ENCODE measurements around the gene OR9A2.

OR9A2 gene

DNA sequence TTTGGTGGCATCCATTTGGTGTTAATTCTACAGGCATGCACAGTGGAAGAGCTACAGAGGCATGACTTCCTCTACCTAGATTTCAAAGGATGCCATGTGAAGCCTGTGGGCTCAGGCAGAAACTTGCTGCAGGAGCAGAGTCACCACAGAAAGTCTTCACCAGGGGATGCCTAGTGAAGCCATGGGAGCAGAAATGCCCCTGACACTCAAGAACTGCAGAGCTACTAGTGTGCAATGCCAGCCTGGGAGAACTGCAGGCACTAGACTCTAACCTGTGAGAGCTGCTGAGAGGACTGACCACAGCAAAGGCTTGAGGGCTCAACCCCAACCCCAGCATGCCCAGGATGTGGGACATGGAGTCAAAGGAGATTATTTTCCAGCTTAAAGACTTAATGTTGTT, 3.9 kb downstream of the OR9A2 start:
- no peak for DNase-seq (ENCODE audit: extremely low read depth in 1 of 2, low read depth in 1 of 2)

DNA sequence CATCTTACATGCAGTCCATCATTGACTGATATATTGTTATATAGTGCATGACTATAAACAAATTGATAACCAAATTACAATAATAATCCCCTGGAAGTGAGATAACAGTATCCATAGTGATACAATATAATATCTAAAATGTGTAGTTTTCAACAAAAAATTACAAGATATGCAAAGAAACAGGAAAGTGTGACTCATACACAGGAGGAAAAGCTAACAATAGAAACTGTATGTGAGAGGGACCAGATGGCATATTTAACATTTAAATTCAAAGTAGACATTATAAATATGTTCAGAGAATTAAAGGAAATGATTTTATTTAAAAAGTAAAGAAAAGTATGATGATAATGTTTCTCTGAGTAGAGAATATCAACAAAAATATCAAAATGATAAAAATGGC, 8.0 kb downstream of the OR9A2 start:
- DNase-seq (ENCODE audit: extremely low read depth in 1 of 2, low read depth in 1 of 2), result no peak

- DNase-seq (ENCODE audit: extremely low read depth in 1 of 2, low read depth in 1 of 2), result no peak
These were observed 9.9 kb downstream of the OR9A2 start for GRCh38 chr7:143016996-143017395.

DNA sequence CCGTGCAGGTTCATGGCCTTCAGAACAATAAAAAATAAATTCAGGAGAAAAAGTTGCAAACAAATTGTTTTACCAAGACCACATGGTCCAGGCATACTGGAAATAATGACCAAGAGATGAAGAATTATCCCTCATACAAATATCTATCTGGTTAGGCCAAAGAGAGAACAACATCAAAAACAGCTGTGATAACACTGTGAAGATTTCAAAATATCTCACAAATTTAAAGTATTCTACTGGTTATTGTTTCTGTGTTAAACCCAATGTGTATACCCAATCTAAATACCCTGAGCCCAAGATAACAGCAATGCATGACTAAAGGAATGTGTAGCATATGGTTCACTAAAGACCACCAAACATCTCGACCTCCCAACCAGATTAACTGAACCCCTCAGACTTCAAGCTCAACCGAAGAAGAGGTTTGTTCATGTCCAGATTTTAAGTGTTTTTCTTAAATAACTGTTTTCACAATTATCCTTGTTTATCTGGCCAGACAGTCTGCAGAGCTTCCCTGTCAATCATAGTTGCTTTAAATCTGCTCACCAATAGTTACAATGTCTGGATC, 10.9 kb downstream of the OR9A2 start:
- no peak for DNase-seq (ENCODE audit: extremely low read depth in 1 of 2, low read depth in 1 of 2)

- DNase-seq (ENCODE audit: extremely low read depth in 1 of 2, low read depth in 1 of 2), result no peak
These were observed 11.8 kb downstream of the OR9A2 start for GRCh38 chr7:143015084-143015483.

DNA sequence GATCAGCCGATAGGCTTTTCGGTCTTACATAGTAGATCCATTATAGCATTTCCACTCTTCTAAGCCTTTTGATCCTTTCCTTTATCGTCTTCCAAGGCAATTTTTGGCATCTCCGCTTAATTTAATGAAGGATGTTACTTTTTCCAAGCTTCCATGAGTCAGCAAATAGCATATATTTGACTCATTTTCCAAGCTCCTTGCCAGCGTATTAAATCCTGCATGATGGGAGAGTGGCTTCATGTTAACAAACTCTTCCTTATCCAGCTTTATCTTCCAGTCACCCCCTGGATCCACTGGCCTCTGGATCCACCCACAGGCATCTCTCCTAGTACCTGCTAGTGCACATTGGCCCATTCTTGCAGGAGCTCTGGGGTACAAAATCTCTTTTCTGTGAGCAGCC, 13.0 kb downstream of the OR9A2 start:
- DNase-seq (ENCODE audit: extremely low read depth in 1 of 2, low read depth in 1 of 2), result no peak

DNA sequence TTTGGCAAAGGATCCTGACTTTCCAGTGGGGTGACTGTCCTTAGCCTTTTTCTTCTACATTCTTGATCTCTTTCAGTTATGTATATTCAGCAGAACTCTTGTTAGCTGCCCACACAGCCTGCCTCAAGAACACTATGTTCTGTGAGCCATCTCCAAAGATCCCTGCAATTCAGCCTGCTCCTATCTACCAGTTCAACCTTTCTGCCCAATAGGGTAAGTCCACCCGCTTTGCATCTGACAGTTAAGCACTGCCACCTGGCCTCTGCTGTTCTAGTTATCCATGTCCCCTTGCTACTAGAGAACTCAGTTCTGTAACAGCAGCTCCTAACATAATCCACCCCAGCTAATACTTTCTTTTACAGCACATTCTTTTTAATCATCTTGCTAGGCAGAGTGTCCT, 13.5 kb downstream of the OR9A2 start:
- no peak for DNase-seq (ENCODE audit: extremely low read depth in 1 of 2, low read depth in 1 of 2)

- DNase-seq (ENCODE audit: extremely low read depth in 1 of 2, low read depth in 1 of 2), result no peak
These were observed 14.5 kb downstream of the OR9A2 start for GRCh38 chr7:143012409-143012808.

DNA sequence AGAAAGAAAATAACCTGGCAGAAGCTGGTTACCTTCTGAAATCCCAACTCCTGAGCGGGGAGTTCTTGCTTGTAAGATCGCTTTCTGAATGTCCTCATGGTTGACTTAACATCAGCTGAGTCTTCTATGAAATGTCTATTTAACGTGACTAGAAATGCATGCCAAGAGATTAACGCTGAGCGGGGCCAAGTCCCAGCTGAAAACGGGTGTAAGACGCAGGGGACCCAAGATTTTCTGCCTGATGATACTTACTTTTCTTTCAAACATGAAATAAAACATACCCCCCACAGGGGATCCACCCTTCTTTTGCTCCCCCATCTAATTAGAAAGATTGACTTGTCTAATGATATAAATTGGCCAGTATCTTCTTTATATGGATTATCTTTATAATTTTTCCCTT, 14.9 kb downstream of the OR9A2 start:
- DNase-seq (ENCODE audit: extremely low read depth in 1 of 2, low read depth in 1 of 2), result no peak

- DNase-seq (ENCODE audit: extremely low read depth in 1 of 2, low read depth in 1 of 2), result peak; percentile 56 to 59
These were observed 18.7 kb downstream of the OR9A2 start for GRCh38 chr7:143008007-143008901.

GRCh38 chr7:143005632-143006260, 21.2 kb downstream of the OR9A2 start:
- DNase-seq (ENCODE audit: extremely low read depth in 1 of 2, low read depth in 1 of 2), result no peak

- no peak for DNase-seq (ENCODE audit: extremely low read depth in 1 of 2, low read depth in 1 of 2)
These were observed 23.4 kb downstream of the OR9A2 start for GRCh38 chr7:143003393-143004051.

GRCh38 chr7:143002898-143003297, 24.0 kb downstream of the OR9A2 start:
- DNase-seq (ENCODE audit: extremely low read depth in 1 of 2, low read depth in 1 of 2), result no peak

GRCh38 chr7:143002106-143002505, 24.8 kb downstream of the OR9A2 start:
- no peak for DNase-seq (ENCODE audit: extremely low read depth in 1 of 2, low read depth in 1 of 2)

- no peak for DNase-seq (ENCODE audit: extremely low read depth in 1 of 2, low read depth in 1 of 2)
These were observed 26.3 kb downstream of the OR9A2 start for GRCh38 chr7:143000648-143001047.

- DNase-seq (ENCODE audit: extremely low read depth in 1 of 2, low read depth in 1 of 2), result no peak
These were observed 27.1 kb downstream of the OR9A2 start for GRCh38 chr7:142999793-143000192.

DNA sequence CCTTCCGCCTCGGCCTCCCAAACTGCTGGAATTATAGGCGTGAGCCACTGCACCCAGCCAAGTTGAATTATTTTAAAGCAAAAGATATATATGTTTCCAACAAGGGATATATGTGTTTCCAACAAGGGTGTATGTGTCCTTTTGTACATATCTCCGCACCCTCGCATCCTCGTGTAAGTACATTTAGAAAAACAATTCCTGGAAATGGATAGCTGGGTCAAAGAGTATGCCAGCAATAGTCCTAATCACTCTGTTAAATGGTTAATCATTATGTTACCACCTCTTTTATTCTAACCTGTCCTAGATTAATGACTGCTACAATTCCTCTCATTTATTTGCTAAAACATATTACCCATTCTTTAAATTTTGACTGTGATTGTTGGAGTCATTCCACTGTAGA, 28.0 kb downstream of the OR9A2 start:
- no peak for DNase-seq (ENCODE audit: extremely low read depth in 1 of 2, low read depth in 1 of 2)

DNA sequence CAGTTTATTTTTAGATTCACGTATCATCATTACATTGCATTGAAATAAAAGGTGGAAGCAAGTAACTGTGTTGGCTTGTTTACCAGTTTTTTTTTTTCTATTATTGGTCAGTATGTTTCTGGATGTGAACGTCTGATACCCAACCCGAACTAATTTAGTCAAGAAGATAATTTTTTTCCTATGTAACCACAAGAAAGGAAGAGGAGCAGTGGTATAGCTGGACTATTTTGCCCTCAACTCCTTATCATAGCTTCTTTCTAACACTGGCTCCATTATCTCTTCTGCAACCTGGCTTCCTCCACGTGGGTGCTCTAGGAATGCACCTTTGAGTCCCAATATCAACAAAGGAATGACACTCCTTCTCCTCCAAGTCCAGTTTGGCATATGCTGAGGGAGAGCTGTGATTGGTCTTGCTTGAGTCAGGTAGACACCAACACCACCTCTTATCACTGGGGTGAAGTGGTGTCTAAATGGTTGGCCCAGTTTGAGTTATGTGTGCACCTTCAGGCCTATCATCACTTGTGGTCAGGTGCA, 29.4 kb downstream of the OR9A2 start:
- no peak for DNase-seq (ENCODE audit: extremely low read depth in 1 of 2, low read depth in 1 of 2)

GRCh38 chr7:142992427-142992826, 34.5 kb downstream of the OR9A2 start:
- DNase-seq (ENCODE audit: extremely low read depth in 1 of 2, low read depth in 1 of 2), result no peak

GRCh38 chr7:142984297-142984696, 42.6 kb downstream of the OR9A2 start:
- no peak for DNase-seq (ENCODE audit: extremely low read depth in 1 of 2, low read depth in 1 of 2)

- no peak for DNase-seq (ENCODE audit: extremely low read depth in 1 of 2, low read depth in 1 of 2)
These were observed 43.1 kb downstream of the OR9A2 start for GRCh38 chr7:142983825-142984224.
